ENCODE data around the gene KHDC1.
"Not testable (repeated sequence)": the region's sequence is repeated elsewhere in the genome, so short reads cannot be mapped to it uniquely, and the experiment has no call there.

KHDC1 gene

GRCh38 chr6:73203098-73203497 is 59.9 kb downstream of the KHDC1 start:
- TF ChIP-seq CTCF (IDR thresholded peaks at IDR 0.05) = no peak
- DNase-seq = no peak

GRCh38 chr6:73200735-73201134 is 62.3 kb downstream of the KHDC1 start:
- Mint-ChIP-seq H3K27ac (no peak overlapping the region), H3K4me1 (peaks cover 5% of the 10 kb centered on the region)

More at GRCh38 chr6:73203098-73203497, 59.9 kb downstream of the KHDC1 start:
- Mint-ChIP-seq H3K9me3 (peaks cover 11% of the 10 kb centered on the region), H3K4me3 (no peak overlapping the region), H3K36me3 (ENCODE audit: low read depth) (no peaks in the 10 kb centered on the region), H3K27ac (no peak overlapping the region), H3K4me1 (peaks cover 5% of the 10 kb centered on the region), H3K27me3 (ENCODE audit: low read depth, poor library complexity) (no peaks in the 10 kb centered on the region)

GRCh38 chr6:73200247-73200646 is 62.7 kb downstream of the KHDC1 start:
- DNase-seq = no peak
- Mint-ChIP-seq H3K27me3 (ENCODE audit: low read depth, poor library complexity) (peaks cover 4% of the 10 kb centered on the region), H3K36me3 (ENCODE audit: low read depth) (no peaks in the 10 kb centered on the region), H3K4me3 (no peak overlapping the region), H3K9me3 (no peaks in the 10 kb centered on the region), H3K27ac (no peak overlapping the region), H3K4me1 (peaks cover 5% of the 10 kb centered on the region)
- TF ChIP-seq CTCF (IDR thresholded peaks at IDR 0.05) = no peak

More at GRCh38 chr6:73200735-73201134, 62.3 kb downstream of the KHDC1 start:
- Mint-ChIP-seq H3K27me3 (ENCODE audit: low read depth, poor library complexity) (peaks cover 4% of the 10 kb centered on the region), H3K4me3 (no peak overlapping the region), H3K36me3 (ENCODE audit: low read depth) (no peaks in the 10 kb centered on the region), H3K9me3 (no peaks in the 10 kb centered on the region)
- no peak for DNase-seq
- TF ChIP-seq CTCF (IDR thresholded peaks at IDR 0.05) = no peak

- no peak overlapping the region for H3K4me3 Mint-ChIP-seq
- H3K36me3 Mint-ChIP-seq (ENCODE audit: low read depth) = peaks cover 9% of the 10 kb centered on the region
- TF ChIP-seq CTCF (IDR thresholded peaks at IDR 0.05) = no peak
- H3K27ac Mint-ChIP-seq = no peak overlapping the region
- H3K27me3 Mint-ChIP-seq (ENCODE audit: low read depth, poor library complexity) = peaks cover 4% of the 10 kb centered on the region
- H3K4me1 Mint-ChIP-seq = no peaks in the 10 kb centered on the region
- no peak for DNase-seq
- H3K9me3 Mint-ChIP-seq = no peaks in the 10 kb centered on the region
These were observed 68.3 kb downstream of the KHDC1 start for GRCh38 chr6:73194744-73195143.

- H3K27ac Mint-ChIP-seq; H3K9me3 Mint-ChIP-seq; DNase-seq; H3K4me1 Mint-ChIP-seq; H3K27me3 Mint-ChIP-seq (ENCODE audit: low read depth, poor library complexity); H3K4me3 Mint-ChIP-seq; H3K36me3 Mint-ChIP-seq (ENCODE audit: low read depth): not testable (repeated sequence)
These were observed 69.7 kb downstream of the KHDC1 start for GRCh38 chr6:73193302-73193701.

Data from nephron progenitor cell (in vitro differentiated cells).